WTC11 (cell line): ENCODE results near the gene PRSS58.

Source experiments
- KAT7 ChIP-seq: sonication (generic); formaldehyde crosslinking; IDR thresholded peaks from 2 replicates; pipeline ENCODE4 v1.8.1; 2023; ENCODE audit warnings: missing genetic modification reagents, mild to moderate bottlenecking, borderline replicate concordance
- SMAD3 ChIP-seq: sonication (generic); formaldehyde crosslinking; IDR thresholded peaks from 2 replicates; pipeline ENCODE4 v1.8.0; 2022; ENCODE audit warnings: missing genetic modification reagents, mild to moderate bottlenecking, borderline replicate concordance
- SP1 ChIP-seq: sonication (generic); formaldehyde crosslinking; conservative IDR thresholded peaks from 2 replicates; pipeline ENCODE4 v1.8.1; 2022; ENCODE audit warnings: missing genetic modification reagents
- TCF7 ChIP-seq: sonication (generic); formaldehyde crosslinking; IDR thresholded peaks from 2 replicates; pipeline ENCODE4 v1.8.0; 2022; ENCODE audit warnings: mild to moderate bottlenecking, low read depth, missing genetic modification reagents, moderate library complexity
- TEAD4 ChIP-seq: sonication (generic); formaldehyde crosslinking; IDR thresholded peaks from 2 replicates; pipeline ENCODE4 v1.8.0; 2022; ENCODE audit warnings: mild to moderate bottlenecking, missing genetic modification reagents
- ZNF416 ChIP-seq: fragments of 250-450 bp; sonication (Bioruptor Pico); IDR thresholded peaks from 2 replicates; pipeline ENCODE4 v1.9.0; 2021; ENCODE audit warnings: mild to moderate bottlenecking, inconsistent platforms
- TF ChIP-seq, protein P1 (sequence below): sonication (generic); formaldehyde crosslinking; IDR thresholded peaks from 2 replicates; pipeline ENCODE4 v1.8.1; 2023; ENCODE audit warnings: mild to moderate bottlenecking, missing genetic modification reagents, borderline replicate concordance
- TF ChIP-seq, protein P2 (sequence below): sonication (generic); formaldehyde crosslinking; IDR thresholded peaks from 2 replicates; pipeline ENCODE4 v1.8.1; 2022; ENCODE audit warnings: low read depth, missing genetic modification reagents, borderline replicate concordance
- TF ChIP-seq, protein P3 (sequence below): fragments of 200-600 bp; IDR thresholded peaks from 2 replicates; pipeline ENCODE4 v1.8.0; 2022; ENCODE audit warnings: antibody characterized with exemption
- TF ChIP-seq, protein P4 (sequence below): sonication (generic); formaldehyde crosslinking; IDR thresholded peaks from 2 replicates; pipeline ENCODE4 v1.8.0; 2022; ENCODE audit warnings: mild to moderate bottlenecking, missing genetic modification reagents
- TF ChIP-seq, protein P5 (sequence below): sonication (generic); formaldehyde crosslinking; IDR thresholded peaks from 2 replicates; pipeline ENCODE4 v1.8.1; 2022; ENCODE audit warnings: low read depth, mild to moderate bottlenecking, moderate library complexity, missing genetic modification reagents, borderline replicate concordance

DNA sequence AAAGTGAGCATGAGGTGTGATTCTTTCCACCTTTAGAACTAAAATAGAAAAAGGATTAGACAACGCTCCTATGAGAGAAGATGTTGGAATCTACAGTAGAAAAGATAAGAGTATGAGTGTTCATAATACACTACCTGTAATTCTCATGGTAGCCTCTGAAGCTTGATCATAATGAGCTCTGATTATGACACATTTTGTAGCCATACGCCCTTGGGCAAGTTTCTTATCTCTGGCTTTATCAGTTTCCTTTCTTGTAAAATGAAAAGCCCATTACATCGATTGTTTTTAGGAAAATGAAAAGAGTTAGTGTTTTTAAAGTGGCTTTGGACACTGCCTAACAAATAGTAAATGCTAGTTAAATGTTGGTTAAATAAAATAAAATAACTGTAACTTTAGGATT lies 22.4 kb upstream of the PRSS58 start:
- TF ChIP-seq, protein P1, sequence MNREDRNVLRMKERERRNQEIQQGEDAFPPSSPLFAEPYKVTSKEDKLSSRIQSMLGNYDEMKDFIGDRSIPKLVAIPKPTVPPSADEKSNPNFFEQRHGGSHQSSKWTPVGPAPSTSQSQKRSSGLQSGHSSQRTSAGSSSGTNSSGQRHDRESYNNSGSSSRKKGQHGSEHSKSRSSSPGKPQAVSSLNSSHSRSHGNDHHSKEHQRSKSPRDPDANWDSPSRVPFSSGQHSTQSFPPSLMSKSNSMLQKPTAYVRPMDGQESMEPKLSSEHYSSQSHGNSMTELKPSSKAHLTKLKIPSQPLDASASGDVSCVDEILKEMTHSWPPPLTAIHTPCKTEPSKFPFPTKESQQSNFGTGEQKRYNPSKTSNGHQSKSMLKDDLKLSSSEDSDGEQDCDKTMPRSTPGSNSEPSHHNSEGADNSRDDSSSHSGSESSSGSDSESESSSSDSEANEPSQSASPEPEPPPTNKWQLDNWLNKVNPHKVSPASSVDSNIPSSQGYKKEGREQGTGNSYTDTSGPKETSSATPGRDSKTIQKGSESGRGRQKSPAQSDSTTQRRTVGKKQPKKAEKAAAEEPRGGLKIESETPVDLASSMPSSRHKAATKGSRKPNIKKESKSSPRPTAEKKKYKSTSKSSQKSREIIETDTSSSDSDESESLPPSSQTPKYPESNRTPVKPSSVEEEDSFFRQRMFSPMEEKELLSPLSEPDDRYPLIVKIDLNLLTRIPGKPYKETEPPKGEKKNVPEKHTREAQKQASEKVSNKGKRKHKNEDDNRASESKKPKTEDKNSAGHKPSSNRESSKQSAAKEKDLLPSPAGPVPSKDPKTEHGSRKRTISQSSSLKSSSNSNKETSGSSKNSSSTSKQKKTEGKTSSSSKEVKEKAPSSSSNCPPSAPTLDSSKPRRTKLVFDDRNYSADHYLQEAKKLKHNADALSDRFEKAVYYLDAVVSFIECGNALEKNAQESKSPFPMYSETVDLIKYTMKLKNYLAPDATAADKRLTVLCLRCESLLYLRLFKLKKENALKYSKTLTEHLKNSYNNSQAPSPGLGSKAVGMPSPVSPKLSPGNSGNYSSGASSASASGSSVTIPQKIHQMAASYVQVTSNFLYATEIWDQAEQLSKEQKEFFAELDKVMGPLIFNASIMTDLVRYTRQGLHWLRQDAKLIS (CRISPR knock-in tag): no peak
- TF ChIP-seq KAT7 (CRISPR knock-in tag): no peak
- TF ChIP-seq, protein P2, sequence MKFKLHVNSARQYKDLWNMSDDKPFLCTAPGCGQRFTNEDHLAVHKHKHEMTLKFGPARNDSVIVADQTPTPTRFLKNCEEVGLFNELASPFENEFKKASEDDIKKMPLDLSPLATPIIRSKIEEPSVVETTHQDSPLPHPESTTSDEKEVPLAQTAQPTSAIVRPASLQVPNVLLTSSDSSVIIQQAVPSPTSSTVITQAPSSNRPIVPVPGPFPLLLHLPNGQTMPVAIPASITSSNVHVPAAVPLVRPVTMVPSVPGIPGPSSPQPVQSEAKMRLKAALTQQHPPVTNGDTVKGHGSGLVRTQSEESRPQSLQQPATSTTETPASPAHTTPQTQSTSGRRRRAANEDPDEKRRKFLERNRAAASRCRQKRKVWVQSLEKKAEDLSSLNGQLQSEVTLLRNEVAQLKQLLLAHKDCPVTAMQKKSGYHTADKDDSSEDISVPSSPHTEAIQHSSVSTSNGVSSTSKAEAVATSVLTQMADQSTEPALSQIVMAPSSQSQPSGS (CRISPR knock-in tag): no peak
- TF ChIP-seq, protein P3, sequence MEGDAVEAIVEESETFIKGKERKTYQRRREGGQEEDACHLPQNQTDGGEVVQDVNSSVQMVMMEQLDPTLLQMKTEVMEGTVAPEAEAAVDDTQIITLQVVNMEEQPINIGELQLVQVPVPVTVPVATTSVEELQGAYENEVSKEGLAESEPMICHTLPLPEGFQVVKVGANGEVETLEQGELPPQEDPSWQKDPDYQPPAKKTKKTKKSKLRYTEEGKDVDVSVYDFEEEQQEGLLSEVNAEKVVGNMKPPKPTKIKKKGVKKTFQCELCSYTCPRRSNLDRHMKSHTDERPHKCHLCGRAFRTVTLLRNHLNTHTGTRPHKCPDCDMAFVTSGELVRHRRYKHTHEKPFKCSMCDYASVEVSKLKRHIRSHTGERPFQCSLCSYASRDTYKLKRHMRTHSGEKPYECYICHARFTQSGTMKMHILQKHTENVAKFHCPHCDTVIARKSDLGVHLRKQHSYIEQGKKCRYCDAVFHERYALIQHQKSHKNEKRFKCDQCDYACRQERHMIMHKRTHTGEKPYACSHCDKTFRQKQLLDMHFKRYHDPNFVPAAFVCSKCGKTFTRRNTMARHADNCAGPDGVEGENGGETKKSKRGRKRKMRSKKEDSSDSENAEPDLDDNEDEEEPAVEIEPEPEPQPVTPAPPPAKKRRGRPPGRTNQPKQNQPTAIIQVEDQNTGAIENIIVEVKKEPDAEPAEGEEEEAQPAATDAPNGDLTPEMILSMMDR: no peak
- no peak for TF ChIP-seq TCF7
- TF ChIP-seq ZNF416 (CRISPR knock-in tag): no peak
- TF ChIP-seq SMAD3 (CRISPR knock-in tag): no peak
- no peak for TF ChIP-seq TEAD4 (CRISPR knock-in tag)
- TF ChIP-seq SP1 (CRISPR knock-in tag): no peak
- TF ChIP-seq, protein P4, sequence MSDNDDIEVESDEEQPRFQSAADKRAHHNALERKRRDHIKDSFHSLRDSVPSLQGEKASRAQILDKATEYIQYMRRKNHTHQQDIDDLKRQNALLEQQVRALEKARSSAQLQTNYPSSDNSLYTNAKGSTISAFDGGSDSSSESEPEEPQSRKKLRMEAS (CRISPR knock-in tag): no peak
- TF ChIP-seq, protein P5, sequence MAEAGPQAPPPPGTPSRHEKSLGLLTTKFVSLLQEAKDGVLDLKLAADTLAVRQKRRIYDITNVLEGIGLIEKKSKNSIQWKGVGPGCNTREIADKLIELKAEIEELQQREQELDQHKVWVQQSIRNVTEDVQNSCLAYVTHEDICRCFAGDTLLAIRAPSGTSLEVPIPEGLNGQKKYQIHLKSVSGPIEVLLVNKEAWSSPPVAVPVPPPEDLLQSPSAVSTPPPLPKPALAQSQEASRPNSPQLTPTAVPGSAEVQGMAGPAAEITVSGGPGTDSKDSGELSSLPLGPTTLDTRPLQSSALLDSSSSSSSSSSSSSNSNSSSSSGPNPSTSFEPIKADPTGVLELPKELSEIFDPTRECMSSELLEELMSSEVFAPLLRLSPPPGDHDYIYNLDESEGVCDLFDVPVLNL (CRISPR knock-in tag): no peak
